SK-N-SH (cell line): ENCODE data around the gene SLC25A2.

Experiments
- EZH2phosphoT487 ChIP-seq: fragments of 200-600 bp; sonication (generic); IDR thresholded peaks from 2 replicates; pipeline ENCODE4 v1.6.1; 2017; ENCODE audit warnings: low read depth, mixed run types, mild to moderate bottlenecking, antibody characterized with exemption, moderate library complexity, borderline replicate concordance
- ZBTB33 ChIP-seq: IDR thresholded peaks from 2 replicates; pipeline ENCODE4 v1.4.0; 2012; ENCODE audit warnings: low read depth, borderline replicate concordance

- TF ChIP-seq EZH2phosphoT487 (no peak), ZBTB33 (no peak)
Measured at GRCh38 chr5:141313711-141314110, 9.9 kb upstream of the SLC25A2 start.
